Activated CD8-positive, alpha-beta memory T cell treated with anti-CD3 and anti-CD28 coated beads for 48 hours (primary cell): Measurements from ENCODE around the gene GOLGA6L10.
A peak's percentile ranks its signal among the peaks of the same experiment; 100 is the strongest.
"Not testable (repeated sequence)": the region's sequence is repeated elsewhere in the genome, so short reads cannot be mapped to it uniquely, and the experiment has no call there.

Source experiments
- DNase-seq, 3 experiments: peaks; one replicate each; pipeline ENCODE4 v3.0.0-alpha.2; 2020; ENCODE audit warnings: low read depth in 2 of 3, low spot score in 2 of 3

Gene GOLGA6L10, protein sequence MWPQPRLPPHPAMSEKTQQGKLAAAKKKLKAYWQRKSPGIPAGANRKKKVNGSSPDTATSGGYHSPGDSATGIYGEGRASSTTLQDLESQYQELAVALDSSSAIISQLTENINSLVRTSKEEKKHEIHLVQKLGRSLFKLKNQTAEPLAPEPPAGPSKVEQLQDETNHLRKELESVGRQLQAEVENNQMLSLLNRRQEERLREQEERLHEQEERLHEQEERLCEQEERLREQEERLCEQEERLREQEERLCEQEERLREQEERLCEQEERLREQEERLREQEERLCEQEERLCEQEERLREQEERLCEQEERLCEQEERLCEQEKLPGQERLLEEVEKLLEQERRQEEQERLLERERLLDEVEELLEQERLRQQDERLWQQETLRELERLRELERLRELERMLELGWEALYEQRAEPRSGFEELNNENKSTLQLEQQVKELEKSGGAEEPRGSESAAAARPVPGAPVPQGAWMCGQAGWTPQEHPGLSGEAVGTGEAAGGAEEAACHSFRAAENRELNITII

DNA sequence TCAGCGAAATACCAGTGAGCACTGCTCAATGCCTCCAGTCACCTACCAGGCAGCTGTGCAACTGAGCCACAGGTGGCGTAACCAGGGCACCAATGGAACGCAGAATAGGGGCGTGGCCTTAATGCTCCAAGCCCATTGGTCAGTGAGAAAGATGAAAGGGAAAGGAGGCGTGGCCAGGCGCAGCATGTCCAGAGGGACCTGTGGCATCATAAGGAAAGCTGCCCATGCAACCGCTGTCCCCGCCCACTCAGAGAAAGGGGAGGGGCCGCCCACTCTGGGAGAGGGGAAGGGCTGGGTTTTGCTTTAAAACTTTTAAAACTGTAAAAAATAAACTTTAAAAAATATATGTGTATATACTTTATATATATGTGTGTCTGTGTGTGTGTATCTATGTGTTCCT lies at the start of gene GOLGA6L10:
TSS of gene GOLGA6L10 (minus strand) at position 101 of the 400 bp plus-strand sequence. CDS start at position 1, 100 bp downstream.
- DNase-seq: not testable (repeated sequence)

DNA sequence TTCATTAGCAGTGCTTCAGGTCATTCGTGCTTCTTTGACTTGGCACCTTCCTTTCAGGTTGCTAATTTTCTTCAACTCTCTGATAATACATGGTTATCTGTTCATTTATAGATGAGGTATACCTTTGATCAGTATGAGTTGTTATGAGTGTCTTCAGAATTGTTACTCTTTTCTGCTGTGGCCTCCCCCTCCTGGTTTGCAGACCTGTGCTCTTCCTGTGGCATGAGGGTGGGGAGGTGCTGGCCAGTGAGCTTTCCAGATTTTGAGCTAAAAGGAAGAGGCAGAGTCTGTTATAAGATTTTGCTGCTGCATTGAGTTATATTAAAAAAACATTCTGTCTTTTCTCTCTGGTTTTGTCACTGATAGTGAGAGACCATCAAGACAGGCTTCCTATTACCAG lies 49.5 kb upstream of the GOLGA6L10 start:
- no peak for DNase-seq

DNA sequence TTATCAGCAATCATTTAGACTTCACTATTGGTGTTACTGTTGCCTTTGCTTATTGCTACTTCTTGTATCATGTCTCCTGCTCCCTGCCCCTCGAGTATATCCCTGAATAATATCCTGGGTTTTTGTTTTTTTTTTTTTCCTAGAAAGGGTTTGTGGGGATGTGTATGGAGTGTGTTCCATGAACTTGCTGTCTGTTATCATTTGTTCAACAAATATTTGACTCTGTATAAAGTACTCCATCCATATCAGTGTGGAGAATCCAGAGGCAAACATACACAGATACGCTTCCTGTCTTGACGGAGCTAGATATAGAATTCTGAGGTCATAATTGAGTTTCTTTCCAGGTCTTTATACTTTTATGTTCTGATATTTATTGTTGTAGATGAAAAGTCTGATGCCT lies 48.5 kb upstream of the GOLGA6L10 start:
- no peak for DNase-seq

DNA sequence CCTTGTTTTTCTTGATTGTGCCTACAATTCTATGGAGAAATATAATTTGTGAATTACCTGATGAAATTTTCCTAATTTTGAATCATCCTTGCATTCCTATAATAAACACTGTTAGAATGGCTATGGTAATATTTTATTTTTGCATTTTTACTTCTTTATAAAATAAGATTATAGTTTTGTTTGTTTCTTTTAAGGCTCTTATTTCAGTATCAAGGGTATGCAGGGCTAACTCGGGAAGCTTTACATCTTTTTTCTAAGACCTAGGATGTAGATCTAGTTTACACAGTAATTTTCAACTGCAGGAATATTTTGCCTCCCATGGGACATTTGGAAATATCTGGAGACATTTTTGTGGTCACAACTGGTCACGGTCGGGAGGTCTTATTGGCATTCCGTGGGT lies 46.5 kb upstream of the GOLGA6L10 start:
- DNase-seq: not testable (repeated sequence)

DNA sequence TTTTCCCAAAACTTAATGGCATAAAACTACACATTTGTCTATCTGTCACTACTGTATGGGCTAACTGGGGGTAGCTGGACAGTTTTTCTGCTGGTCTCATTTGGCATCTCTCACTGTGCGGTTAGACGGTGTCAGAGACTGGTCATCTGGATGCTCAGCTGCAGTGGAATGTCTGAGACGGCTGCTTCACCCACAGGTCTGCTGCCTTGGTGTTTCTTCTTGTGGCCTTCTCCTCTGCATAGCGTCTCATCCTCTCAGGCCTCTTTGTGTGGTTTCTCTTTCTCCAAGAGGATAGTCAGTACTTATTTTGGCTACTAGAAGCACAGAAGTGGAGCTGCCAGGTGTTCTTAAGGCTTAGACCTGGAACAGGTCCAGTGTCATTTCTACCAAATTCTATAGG lies 44.4 kb upstream of the GOLGA6L10 start:
- no peak for DNase-seq

DNA sequence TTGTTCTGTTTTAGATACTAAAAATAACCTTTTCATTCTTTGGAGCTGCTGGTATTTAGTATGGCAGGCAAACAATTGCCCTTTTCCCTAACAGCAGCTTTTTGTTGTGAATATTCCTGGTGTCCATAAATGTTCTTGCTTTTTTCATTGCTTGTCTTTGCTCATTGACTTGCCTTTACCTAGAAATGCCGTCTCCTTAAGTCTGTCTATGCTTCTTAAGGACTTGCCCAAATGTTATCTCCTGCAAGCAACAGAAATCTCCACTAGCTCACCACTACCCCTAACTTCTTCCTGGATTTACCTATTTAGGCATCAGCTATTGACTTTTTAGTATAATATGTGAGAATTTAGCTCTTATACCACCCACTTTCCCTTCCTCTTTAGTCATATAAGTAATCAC lies 42.8 kb upstream of the GOLGA6L10 start:
- DNase-seq: not testable (repeated sequence)

DNA sequence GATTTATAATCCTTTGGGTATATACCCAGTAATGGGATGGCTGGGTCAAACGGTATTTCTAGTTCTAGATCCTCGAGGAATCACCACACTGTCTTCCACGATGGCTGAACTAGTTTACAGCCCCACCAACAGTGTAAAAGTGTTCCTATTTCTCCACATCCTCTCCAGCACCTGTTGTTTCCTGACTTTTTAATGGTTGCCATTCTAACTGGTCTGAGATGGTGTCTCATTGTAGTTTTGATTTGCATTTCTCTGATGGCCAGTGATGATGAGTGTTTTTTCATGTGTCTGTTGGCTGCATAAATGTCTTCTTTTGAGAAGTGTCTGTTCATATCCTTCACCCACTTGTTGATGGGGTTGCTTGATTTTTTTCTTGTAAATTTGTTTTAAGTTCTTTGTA lies 40.9 kb upstream of the GOLGA6L10 start:
- DNase-seq: not testable (repeated sequence)

DNA sequence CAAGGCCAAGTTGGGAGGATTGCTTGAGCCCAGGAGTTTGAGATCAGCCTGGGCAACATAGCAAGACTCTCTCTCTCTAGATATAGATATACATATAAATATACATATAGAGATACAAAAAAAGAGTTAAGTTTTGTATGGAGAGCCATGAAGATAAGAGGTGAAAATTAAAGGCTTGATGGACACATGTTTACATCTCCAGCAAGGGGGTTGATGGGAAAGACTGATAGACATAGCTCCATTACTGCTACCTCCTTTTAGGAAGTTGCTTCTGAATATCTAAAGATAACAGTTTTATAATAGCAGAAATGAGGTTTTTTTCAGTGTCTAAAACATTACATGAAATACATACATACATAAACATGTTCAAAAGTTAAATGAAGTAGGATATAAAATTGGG lies 37.9 kb upstream of the GOLGA6L10 start:
- DNase-seq: not testable (repeated sequence)

DNA sequence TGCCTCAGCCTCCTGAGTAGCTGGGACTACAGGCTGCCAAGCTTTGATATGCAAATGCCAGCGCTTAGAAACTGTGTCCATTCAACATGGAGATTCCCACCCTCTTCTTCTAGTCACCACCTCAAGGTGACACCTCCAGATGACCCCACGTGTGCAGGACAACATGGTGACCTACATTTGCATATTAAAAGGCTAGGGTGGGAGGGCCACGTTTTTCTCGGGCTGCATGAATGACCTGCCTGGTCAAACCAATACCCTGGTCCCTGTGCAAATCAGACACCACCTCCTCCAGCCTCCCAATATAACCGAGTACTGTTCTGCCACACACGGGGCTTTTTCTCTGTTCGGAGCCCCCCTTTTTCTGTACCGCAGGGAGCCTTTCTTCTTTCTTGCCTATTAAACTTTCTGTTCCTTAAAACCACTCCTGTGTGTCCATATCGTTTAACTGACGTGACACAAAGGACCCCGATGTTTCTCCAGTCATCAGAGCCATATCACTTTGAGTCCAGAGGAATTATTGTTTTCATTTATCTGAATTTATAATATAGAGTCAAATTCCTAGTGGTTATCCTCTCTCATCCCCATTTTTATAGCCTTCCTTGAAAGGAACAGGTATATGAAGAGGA lies 32.2 kb upstream of the GOLGA6L10 start:
- not testable (repeated sequence) for DNase-seq

DNA sequence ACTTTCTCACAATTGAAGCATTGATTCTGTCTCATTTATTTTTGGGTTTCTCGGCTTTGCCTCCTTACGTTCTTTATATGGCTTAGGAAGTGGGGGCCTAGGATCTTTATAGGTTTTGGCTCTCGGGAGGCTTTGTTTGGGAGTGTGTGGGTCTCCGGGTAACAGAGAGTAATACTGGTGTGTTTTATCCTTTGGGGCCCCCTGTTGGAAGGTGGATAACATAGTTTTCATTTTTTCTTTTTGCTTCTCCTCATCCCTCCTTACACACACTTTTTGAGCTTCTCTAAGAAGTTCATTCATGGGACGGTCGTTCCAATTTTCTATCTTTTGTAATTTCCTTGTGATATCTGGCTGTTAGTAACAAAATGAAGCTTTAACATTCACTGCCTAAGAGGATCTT lies 30.3 kb upstream of the GOLGA6L10 start:
- not testable (repeated sequence) for DNase-seq

DNA sequence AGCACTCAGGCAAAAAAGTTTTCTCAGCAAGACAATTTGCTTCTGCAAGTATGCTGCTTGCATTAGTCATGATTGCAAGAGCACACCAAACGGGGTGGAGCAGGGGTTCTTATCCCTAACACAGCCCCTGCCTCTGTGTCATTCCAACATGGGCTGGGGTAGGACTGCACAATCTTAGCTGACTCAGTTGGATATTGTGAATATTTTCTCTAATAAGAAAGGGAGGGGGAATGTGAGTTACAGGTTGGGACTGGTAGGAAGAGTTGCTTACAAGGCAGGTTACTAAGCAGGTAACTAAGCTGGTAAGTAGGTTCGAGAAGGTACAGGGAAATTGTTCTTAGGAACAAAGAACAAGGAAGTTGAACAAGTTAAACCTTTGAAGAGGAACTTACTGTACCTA lies 24.4 kb upstream of the GOLGA6L10 start:
- DNase-seq: not testable (repeated sequence)

DNA sequence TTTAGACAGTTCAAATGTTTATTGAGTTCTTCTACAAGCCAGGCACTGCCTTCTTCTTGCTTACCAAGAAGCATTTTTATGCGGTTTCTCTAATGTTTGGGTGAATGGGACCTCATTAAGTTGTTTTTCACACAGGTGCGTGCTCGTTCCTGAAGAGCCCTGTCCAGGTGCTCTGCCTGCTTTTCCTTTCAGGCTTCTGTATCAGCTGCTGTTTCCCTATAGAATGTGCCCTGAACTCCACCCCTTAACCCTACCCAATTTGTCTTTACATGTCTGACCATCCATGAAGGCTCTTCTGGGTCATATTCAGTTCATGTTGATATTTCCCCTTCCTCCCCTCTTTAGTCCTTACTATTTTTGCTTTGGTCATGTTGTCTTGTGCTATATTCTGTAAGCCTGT lies 22.4 kb upstream of the GOLGA6L10 start:
- no peak for DNase-seq

DNA sequence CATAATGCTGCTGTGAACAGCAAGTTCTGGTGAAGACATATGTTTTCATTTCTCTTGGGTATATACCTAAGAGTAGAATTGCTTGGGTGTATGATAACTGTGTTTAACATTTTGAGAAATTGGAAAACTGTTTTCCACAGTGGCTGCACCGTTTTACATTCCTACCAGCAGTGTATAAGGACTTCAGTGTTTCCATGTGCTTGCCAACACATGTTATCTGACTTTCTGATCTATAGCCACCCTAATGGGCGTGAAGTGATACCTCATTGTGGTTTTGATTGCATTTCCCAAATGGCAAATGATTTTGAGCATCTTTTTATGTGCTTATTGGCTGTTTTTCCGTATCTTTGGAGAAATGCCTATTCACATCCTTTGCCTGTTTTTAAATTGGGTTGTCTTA lies 18.5 kb upstream of the GOLGA6L10 start:
- DNase-seq: not testable (repeated sequence)

DNA sequence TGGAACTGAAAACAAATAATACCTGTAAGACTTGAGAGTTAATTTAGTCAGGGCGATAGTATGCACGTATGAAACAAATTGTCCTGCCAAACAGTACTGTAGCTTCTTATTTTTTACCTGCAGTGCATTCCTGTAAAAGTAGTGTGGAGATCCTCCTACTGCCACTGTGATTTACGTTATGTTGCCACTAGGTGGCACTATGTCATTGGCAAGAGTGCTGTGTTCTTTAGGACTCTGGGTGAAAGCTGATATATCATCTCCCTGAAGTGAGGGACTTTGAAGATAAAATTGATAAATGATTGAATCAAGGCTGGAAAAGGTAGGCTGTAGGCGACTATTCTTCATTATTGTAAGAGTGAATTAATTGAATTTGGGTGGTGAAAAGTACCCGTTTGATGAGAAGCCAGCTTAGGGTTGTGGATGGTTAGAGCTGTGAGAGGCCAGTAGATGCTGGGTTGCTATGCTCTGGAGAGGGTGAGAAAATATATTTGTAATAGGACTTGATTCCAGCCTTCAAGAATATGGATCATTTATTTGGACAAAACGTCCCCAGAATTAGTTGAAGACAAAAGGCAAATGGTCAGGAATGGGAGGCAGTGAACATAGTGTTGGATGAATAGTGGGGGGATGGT lies 16.5 kb upstream of the GOLGA6L10 start:
- peak in 1 of 3 experiments; percentile 14 for DNase-seq

DNA sequence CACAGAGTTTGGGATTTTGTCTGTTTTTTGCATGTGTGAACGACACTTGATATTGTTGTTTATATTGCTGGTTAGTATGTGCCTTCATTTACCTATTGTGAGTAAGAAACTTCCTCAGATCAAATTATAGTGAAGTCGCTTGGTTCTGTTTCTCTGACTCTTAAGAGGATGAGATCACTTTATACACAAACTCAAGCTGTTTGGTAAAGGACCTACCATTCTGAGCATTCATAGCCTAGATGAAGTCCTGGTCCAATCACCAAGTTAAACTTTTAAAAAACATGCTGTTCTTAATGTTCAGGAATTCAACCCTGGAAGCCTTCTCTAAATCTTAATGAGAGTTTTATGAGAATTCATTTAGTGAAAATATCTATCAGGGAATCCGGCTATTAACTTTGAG lies 15.3 kb upstream of the GOLGA6L10 start:
- not testable (repeated sequence) for DNase-seq

DNA sequence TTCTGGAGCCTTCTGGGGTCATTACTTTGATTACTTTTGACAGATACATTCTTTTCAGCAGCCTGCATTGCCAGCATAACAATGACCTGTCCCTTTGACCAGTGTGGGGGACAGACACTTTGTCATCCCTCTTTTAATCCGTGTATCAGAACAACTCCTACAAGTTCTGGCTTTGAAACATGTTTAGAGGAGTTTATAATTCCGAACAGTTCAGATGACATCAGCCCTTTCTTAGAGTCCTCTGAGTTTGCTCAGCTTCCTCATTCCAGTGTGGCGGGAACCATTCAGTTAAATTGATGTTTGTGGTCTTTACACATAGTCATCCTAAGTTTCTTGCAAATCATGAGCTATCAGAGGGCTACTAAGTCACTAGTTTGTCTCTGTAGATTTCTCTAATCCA lies 13.5 kb upstream of the GOLGA6L10 start:
- not testable (repeated sequence) for DNase-seq

DNA sequence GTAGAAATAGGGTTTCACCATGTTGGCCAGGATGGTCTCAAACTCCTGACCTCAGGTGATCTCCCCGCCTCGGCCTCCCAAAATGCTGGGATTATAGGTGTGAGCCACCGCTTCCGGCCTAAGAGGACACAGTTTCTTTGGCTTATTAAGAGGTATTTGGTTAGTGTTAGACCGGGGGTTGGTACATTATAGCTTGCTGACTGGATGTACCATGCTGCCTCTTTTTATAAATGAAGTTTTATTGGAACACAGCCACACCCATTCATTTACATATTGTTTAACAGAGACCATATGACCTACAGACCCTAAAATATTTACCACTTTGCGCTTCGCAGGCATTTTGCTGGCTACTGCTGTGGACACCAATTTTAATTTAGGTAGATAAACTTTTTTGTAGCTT lies 11.3 kb upstream of the GOLGA6L10 start:
- not testable (repeated sequence) for DNase-seq

DNA sequence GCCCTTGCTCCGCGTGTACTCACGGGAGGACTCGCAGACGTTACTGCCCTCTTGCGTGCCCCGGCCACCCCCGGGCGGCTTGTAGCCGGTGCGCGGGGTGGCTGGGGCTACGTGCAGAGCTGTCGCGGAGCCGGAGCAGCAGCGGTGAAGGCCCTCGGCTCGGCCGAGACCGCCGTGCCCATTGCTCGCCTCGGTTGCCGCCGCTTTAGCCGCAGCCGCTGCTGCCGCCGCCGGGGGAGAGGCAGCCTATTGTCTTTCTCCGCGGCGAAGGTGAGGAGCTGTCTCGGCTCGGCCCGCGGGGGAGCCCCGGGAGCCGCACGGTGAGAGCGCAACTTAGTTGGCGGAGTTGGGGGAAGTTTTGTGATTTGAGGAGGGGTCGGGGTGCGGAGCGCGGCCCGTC lies 5.8 kb upstream of the GOLGA6L10 start:
- not testable (repeated sequence) for DNase-seq

DNA sequence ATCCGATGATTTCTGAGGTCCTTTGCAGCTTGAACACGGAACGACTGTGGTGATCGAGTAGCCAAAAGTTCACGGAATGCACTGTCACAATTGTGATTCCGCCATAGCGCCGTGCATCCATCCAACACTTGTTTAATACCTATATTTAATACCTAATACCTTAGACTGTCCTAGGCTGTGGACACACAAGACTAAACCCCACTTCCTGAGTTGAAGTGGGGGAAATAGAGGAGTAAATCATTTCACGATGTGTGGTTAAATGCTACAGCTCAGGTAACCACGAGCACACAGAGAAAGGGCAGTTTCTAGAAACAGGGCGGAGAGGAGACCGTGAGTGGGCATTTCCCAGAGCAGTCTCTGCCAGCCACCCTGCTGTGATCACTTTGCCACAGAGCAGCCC lies 5.3 kb upstream of the GOLGA6L10 start:
- DNase-seq: not testable (repeated sequence)

DNA sequence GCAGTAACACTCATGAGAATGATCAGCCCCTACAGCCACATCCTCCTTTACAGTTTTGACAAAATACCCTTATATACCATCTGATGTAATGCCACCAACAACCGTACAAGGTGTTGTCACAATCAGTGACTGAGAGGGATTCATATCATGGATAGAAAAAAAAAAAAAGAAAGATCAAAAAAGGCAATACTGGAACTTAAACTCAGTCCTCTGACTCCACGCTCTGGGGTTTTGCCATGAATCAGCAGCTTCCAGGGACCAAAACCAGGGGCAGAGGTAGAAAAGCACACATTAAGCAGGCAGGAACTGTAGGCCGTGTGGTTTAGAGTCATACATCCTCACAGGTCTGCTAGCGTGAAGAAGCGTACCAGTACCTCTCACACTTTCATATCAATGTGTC lies 1.6 kb downstream of the GOLGA6L10 start:
- not testable (repeated sequence) for DNase-seq

DNA sequence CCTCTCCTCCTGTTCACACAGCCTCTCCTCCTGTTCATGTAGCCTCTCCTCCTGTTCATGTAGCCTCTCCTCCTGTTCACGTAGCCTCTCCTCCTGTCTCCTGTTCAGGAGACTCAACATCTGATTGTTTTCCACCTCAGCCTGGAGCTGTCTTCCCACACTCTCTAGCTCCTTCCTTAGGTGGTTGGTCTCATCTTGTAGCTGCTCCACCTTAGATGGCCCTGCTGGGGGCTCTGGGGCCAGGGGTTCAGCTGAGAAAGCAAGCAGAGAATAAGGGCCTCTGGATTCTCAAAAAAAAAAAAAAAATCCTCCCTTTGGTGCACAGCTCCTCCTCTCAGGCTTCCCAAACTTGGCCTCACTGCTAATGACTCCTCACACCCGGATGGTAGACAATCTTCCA lies 4.1 kb downstream of the GOLGA6L10 start:
- not testable (repeated sequence) for DNase-seq

DNA sequence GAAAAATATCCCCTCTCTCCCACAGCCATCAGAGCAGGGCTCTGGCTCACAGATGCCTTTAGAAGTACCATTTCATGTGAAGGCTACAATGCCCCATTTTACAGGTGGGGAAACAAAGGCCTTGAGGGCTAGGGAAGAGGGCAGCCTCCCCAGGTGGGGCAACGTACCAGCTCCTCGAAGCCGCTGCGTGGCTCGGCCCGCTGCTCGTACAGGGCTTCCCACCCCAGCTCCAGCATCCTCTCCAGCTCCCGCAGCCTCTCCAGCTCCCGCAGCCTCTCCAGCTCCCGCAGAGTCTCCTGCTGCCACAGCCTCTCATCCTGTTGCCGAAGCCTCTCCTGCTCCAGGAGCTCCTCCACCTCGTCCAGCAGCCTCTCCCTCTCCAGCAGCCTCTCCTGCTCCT lies 4.9 kb downstream of the GOLGA6L10 start:
- not testable (repeated sequence) for DNase-seq
